MV-4-11 (cell line): ENCODE measurements around the gene CBX6.

Source experiments
- DNase-seq: peaks from one replicate; lab custom pipeline; 2025; lab: John Stamatoyannopoulos, UW

Gene CBX6

GRCh38 chr22:38840129-38840528 is 31.9 kb downstream of the CBX6 start:
- no peak for DNase-seq

- DNase-seq: no peak
Measured at GRCh38 chr22:38839686-38840085, 32.3 kb downstream of the CBX6 start.

GRCh38 chr22:38837414-38837928 is 34.5 kb downstream of the CBX6 start:
- DNase-seq: no peak

GRCh38 chr22:38835888-38836301 is 36.1 kb downstream of the CBX6 start:
- no peak for DNase-seq

GRCh38 chr22:38834991-38835390 is 37.0 kb downstream of the CBX6 start:
- no peak for DNase-seq

- DNase-seq: no peak
Measured at GRCh38 chr22:38834215-38834953, 37.6 kb downstream of the CBX6 start.

GRCh38 chr22:38833061-38833460 is 39.0 kb downstream of the CBX6 start:
- no peak for DNase-seq

GRCh38 chr22:38832005-38832978 is 39.7 kb downstream of the CBX6 start:
- DNase-seq: no peak

GRCh38 chr22:38831166-38831945 is 40.7 kb downstream of the CBX6 start:
- peak; percentile 94 for DNase-seq

GRCh38 chr22:38830845-38831108 is 41.2 kb downstream of the CBX6 start:
- no peak for DNase-seq

GRCh38 chr22:38830026-38830844 is 41.8 kb downstream of the CBX6 start:
- DNase-seq: no peak

GRCh38 chr22:38829485-38829884 is 42.5 kb downstream of the CBX6 start:
- DNase-seq: no peak

- no peak for DNase-seq
Measured at GRCh38 chr22:38828616-38829205, 43.3 kb downstream of the CBX6 start.

- no peak for DNase-seq
Measured at GRCh38 chr22:38828191-38828590, 43.8 kb downstream of the CBX6 start.

- DNase-seq: no peak
Measured at GRCh38 chr22:38827510-38827909, 44.5 kb downstream of the CBX6 start.

GRCh38 chr22:38826801-38827200 is 45.2 kb downstream of the CBX6 start:
- DNase-seq: no peak

GRCh38 chr22:38826386-38826785 is 45.6 kb downstream of the CBX6 start:
- DNase-seq: no peak

- DNase-seq: peak; percentile 78
Measured at GRCh38 chr22:38824585-38824984, 47.4 kb downstream of the CBX6 start.

- no peak for DNase-seq
Measured at GRCh38 chr22:38823637-38824036, 48.4 kb downstream of the CBX6 start.

GRCh38 chr22:38823076-38823475 is 48.9 kb downstream of the CBX6 start:
- DNase-seq: no peak

- no peak for DNase-seq
Measured at GRCh38 chr22:38820020-38820419, 52.0 kb downstream of the CBX6 start.
